ENCODE data around the gene PARD3B. TPM values are rescaled to one million over a fixed set of nuclear protein-coding genes. Genes with fewer than 3 reads are reported as not detected.

The PARD3B gene
- total RNA-seq, 1 experiment from 2014 or later, result 3.9 TPM

DNA sequence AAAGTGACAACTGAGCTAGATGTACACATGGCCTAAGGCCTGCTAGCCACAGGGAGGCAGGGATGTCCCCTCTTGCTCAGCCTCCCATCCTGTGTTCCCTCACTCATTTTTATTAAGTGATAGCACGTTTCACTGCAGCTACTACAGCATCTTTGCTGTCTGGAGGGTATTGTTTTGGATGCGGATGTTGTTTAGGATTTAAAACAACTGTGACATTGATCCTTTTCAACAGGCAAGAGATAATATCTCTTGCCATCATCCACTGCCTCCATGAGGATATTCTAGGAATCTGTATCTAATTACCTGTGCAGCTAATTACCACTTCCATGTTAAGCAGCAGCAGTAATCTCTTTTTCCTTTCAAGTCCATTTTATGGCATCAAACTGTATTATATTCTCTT, 345.4 kb downstream of the PARD3B start:
- CTCF ChIA-PET, result no interaction called here
- no TSS peak for BruUV-seq (replicated peaks)
- TF ChIP-seq, protein P1, sequence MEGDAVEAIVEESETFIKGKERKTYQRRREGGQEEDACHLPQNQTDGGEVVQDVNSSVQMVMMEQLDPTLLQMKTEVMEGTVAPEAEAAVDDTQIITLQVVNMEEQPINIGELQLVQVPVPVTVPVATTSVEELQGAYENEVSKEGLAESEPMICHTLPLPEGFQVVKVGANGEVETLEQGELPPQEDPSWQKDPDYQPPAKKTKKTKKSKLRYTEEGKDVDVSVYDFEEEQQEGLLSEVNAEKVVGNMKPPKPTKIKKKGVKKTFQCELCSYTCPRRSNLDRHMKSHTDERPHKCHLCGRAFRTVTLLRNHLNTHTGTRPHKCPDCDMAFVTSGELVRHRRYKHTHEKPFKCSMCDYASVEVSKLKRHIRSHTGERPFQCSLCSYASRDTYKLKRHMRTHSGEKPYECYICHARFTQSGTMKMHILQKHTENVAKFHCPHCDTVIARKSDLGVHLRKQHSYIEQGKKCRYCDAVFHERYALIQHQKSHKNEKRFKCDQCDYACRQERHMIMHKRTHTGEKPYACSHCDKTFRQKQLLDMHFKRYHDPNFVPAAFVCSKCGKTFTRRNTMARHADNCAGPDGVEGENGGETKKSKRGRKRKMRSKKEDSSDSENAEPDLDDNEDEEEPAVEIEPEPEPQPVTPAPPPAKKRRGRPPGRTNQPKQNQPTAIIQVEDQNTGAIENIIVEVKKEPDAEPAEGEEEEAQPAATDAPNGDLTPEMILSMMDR (conservative IDR thresholded peaks at IDR 0.05; ENCODE audit: low read depth, low read length), result no peak
- TF ChIP-seq EZH2 (IDR thresholded peaks at IDR 0.05; ENCODE audit: low read length, unreplicated experiment) (no peak), EZH2phosphoT487 (IDR thresholded peaks at IDR 0.05; ENCODE audit: borderline replicate concordance, low read length) (no peak)

DNA sequence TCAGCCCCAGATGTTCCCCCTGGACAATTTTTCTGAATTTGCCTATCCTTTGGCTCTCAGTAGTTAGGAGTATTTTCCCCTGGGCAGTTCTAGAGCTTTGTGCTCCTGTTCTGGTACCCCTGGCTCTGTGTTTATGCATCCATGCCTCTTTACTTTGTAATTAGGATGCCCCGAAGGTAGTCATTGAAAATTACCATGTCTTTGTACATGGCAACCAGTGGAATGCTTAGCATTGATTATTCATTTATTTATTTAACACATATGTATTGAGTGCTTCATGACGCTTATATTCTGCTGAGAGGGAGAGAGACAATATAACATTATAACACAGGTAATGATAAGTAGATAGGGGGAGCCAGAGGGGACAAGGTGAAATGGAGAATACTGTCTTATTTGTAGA, 346.5 kb downstream of the PARD3B start:
- no TSS peak for BruUV-seq (replicated peaks)

More for the DNA sequence above, 345.4 kb downstream of the PARD3B start:
- no peaks in the 10 kb centered on the region for H3K9me2 ChIP-seq (replicated peaks; ENCODE audit: low read length)
- no peaks in the 10 kb centered on the region for H3K27me3 ChIP-seq (ENCODE audit: low read length)
- no peak for DNase-seq
- no peaks in the 10 kb centered on the region for H3K36me3 ChIP-seq (ENCODE audit: low read depth, low read length)
- no peak overlapping the region for H2AFZ ChIP-seq (ENCODE audit: low read length)
- H3K4me2 ChIP-seq (ENCODE audit: low read length), result no peak overlapping the region
- no peak overlapping the region for H3K9ac ChIP-seq (ENCODE audit: low read length)
- no peak overlapping the region for H3K27ac ChIP-seq (ENCODE audit: low read length)
- no peak overlapping the region for H3K4me3 ChIP-seq (ENCODE audit: low read length)
- H3K9me3 ChIP-seq (ENCODE audit: low read length), result no peaks in the 10 kb centered on the region
- intact Hi-C loops (cut with micrococcal nuclease), result no loop called here
- no peaks in the 10 kb centered on the region for H3K79me2 ChIP-seq (ENCODE audit: low read length)
- no peaks in the 10 kb centered on the region for H3F3A ChIP-seq (ENCODE audit: low read length, unreplicated experiment)
- POLR2A ChIA-PET (ENCODE audit: unreplicated experiment), result no interaction called here
- ATAC-seq, result no peak
- H4K20me1 ChIP-seq (ENCODE audit: low read length), result no peaks in the 10 kb centered on the region
- H3K4me1 ChIP-seq (ENCODE audit: insufficient read depth, low read length), result no peaks in the 10 kb centered on the region

DNA sequence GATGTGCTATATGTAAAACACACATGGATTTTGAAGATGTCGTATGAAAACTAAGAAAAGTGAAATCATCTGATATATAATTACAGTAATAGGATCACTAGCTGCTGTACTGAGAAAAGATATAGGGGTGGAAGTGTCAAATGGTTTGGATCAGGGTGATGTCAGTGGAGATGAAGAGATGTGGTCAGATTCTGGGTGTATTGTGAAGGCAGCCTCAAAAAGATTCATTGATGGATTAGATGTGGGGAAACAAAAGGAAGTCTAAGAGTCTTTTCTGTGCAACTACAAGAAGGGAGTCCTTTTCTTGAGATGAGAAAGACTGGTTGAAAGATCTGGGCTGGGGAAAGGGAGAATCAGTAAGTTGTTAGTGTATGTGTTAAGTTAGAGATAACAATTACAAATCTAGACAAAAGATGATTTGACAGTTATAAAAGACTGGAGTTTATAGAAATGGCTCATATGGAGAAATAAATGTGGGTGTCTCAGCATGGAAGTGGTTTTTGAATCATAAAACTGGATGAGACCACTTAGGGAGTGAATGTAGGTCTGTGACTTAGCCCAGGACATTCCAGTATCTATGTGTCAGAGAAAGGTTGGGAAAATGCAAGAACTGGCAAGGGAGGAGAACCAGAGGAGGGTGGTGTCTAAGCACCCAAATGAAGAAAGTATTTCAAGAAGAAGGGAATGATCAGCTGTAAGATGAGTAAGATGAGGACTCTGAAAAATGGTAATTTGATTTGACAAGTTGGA, 347.4 kb downstream of the PARD3B start:
- CTCF ChIA-PET, result no interaction called here
- DNase-seq (peak; percentile 24), ATAC-seq (no peak)

More for the DNA sequence above, 346.5 kb downstream of the PARD3B start:
- DNase-seq (no peak), ATAC-seq (no peak)
- POLR2A ChIA-PET (ENCODE audit: unreplicated experiment), result no interaction called here
- H3F3A ChIP-seq (ENCODE audit: low read length, unreplicated experiment), result no peaks in the 10 kb centered on the region
- H3K9me3 ChIP-seq (ENCODE audit: low read length), result no peaks in the 10 kb centered on the region
- no peak overlapping the region for H3K4me3 ChIP-seq (ENCODE audit: low read length)
- H3K9ac ChIP-seq (ENCODE audit: low read length), result no peak overlapping the region
- CTCF ChIA-PET, result no interaction called here
- no peaks in the 10 kb centered on the region for H3K36me3 ChIP-seq (ENCODE audit: low read depth, low read length)
- intact Hi-C loops (cut with micrococcal nuclease), result no loop called here
- H3K27ac ChIP-seq (ENCODE audit: low read length), result no peak overlapping the region
- no peak for TF ChIP-seq EZH2phosphoT487 (IDR thresholded peaks at IDR 0.05; ENCODE audit: borderline replicate concordance, low read length)
- no peak for TF ChIP-seq EZH2 (IDR thresholded peaks at IDR 0.05; ENCODE audit: low read length, unreplicated experiment)
- TF ChIP-seq, protein P1 (conservative IDR thresholded peaks at IDR 0.05; ENCODE audit: low read depth, low read length), result no peak
- H3K9me2 ChIP-seq (replicated peaks; ENCODE audit: low read length), result no peaks in the 10 kb centered on the region
- no peaks in the 10 kb centered on the region for H3K4me1 ChIP-seq (ENCODE audit: insufficient read depth, low read length)
- no peaks in the 10 kb centered on the region for H3K27me3 ChIP-seq (ENCODE audit: low read length)
- no peaks in the 10 kb centered on the region for H3K79me2 ChIP-seq (ENCODE audit: low read length)
- no peak overlapping the region for H2AFZ ChIP-seq (ENCODE audit: low read length)
- no peak overlapping the region for H3K4me2 ChIP-seq (ENCODE audit: low read length)
- H4K20me1 ChIP-seq (ENCODE audit: low read length), result no peaks in the 10 kb centered on the region

More for the DNA sequence above, 347.4 kb downstream of the PARD3B start:
- Histone ChIP-seq H2AFZ (ENCODE audit: low read length) (no peak overlapping the region), H3K4me2 (ENCODE audit: low read length) (no peak overlapping the region), H3F3A (ENCODE audit: low read length, unreplicated experiment) (no peaks in the 10 kb centered on the region), H4K20me1 (ENCODE audit: low read length) (no peaks in the 10 kb centered on the region), H3K27ac (ENCODE audit: low read length) (no peak overlapping the region), H3K79me2 (ENCODE audit: low read length) (no peaks in the 10 kb centered on the region), H3K4me3 (ENCODE audit: low read length) (no peak overlapping the region), H3K9ac (ENCODE audit: low read length) (no peak overlapping the region), H3K9me3 (ENCODE audit: low read length) (no peaks in the 10 kb centered on the region), H3K9me2 (replicated peaks; ENCODE audit: low read length) (no peaks in the 10 kb centered on the region), H3K4me1 (ENCODE audit: insufficient read depth, low read length) (no peaks in the 10 kb centered on the region), H3K36me3 (ENCODE audit: low read depth, low read length) (no peaks in the 10 kb centered on the region), H3K27me3 (ENCODE audit: low read length) (no peaks in the 10 kb centered on the region)
- BruUV-seq (replicated peaks), result no TSS peak
- POLR2A ChIA-PET (ENCODE audit: unreplicated experiment), result no interaction called here
- intact Hi-C loops (cut with micrococcal nuclease), result no loop called here
- TF ChIP-seq EZH2 (IDR thresholded peaks at IDR 0.05; ENCODE audit: low read length, unreplicated experiment), result no peak
- TF ChIP-seq, protein P1 (conservative IDR thresholded peaks at IDR 0.05; ENCODE audit: low read depth, low read length), result no peak
- TF ChIP-seq EZH2phosphoT487 (IDR thresholded peaks at IDR 0.05; ENCODE audit: borderline replicate concordance, low read length), result no peak

Data from PC-3 (cell line).